NOMO-1 (cell line): ENCODE data around the gene PAFAH1B2.
"Not testable (repeated sequence)": the region's sequence is repeated elsewhere in the genome, so short reads cannot be mapped to it uniquely, and the experiment has no call there.

Source experiments
- DNase-seq, 2 experiments: peaks; one replicate each; lab custom pipeline; 2025; ENCODE audit not compliant: unreplicated experiment in 2 of 2; lab: John Stamatoyannopoulos, UW

Gene PAFAH1B2

GRCh38 chr11:117171404-117172061, 27.4 kb downstream of the PAFAH1B2 start:
- DNase-seq, result no peak

GRCh38 chr11:117172724-117173421, 28.8 kb downstream of the PAFAH1B2 start:
- no peak for DNase-seq

- no peak for DNase-seq
Measured at GRCh38 chr11:117175104-117175503, 31.0 kb downstream of the PAFAH1B2 start.

GRCh38 chr11:117175781-117176180, 31.7 kb downstream of the PAFAH1B2 start:
- no peak for DNase-seq

- no peak for DNase-seq
Measured at GRCh38 chr11:117176186-117176585, 32.1 kb downstream of the PAFAH1B2 start.

GRCh38 chr11:117177534-117178209, 33.6 kb downstream of the PAFAH1B2 start:
- DNase-seq, result no peak

- peak; percentile 92 for DNase-seq
Measured at GRCh38 chr11:117178210-117179034, 34.3 kb downstream of the PAFAH1B2 start, which contains the start of gene SIDT2. TSS of gene SIDT2 (plus strand) at chr11:117178743. CDS start at chr11:117179264, 521 bp downstream.

GRCh38 chr11:117179048-117179999, 35.2 kb downstream of the PAFAH1B2 start:
- peak; percentile 24 to 29 for DNase-seq

- DNase-seq, result no peak
Measured at GRCh38 chr11:117180020-117180419, 35.9 kb downstream of the PAFAH1B2 start.

GRCh38 chr11:117180661-117181585, 36.8 kb downstream of the PAFAH1B2 start:
- peak; percentile 53 to 73 for DNase-seq

GRCh38 chr11:117181586-117182550, 37.8 kb downstream of the PAFAH1B2 start:
- DNase-seq, result no peak

- no peak for DNase-seq
Measured at GRCh38 chr11:117182551-117182935, 38.5 kb downstream of the PAFAH1B2 start.

- not testable (repeated sequence) for DNase-seq
Measured at GRCh38 chr11:117183178-117183577, 39.1 kb downstream of the PAFAH1B2 start.

GRCh38 chr11:117183724-117184349, 39.8 kb downstream of the PAFAH1B2 start:
- no peak for DNase-seq

GRCh38 chr11:117185736-117186430, 41.8 kb downstream of the PAFAH1B2 start:
- peak; percentile 62 for DNase-seq

GRCh38 chr11:117186431-117186761, 42.3 kb downstream of the PAFAH1B2 start:
- DNase-seq, result no peak

- DNase-seq, result no peak
Measured at GRCh38 chr11:117187007-117187406, 42.9 kb downstream of the PAFAH1B2 start.
